Activated T-cell treated with anti-CD3 and anti-CD28 coated beads for 4 hours (primary cell): ENCODE measurements around the gene LSM8.
"Not testable (repeated sequence)": the region's sequence is repeated elsewhere in the genome, so short reads cannot be mapped to it uniquely, and the experiment has no call there.

Source experiments
- DNase-seq: peaks from one replicate; pipeline ENCODE4 v3.0.0-alpha.2; 2020

The LSM8 gene

DNA sequence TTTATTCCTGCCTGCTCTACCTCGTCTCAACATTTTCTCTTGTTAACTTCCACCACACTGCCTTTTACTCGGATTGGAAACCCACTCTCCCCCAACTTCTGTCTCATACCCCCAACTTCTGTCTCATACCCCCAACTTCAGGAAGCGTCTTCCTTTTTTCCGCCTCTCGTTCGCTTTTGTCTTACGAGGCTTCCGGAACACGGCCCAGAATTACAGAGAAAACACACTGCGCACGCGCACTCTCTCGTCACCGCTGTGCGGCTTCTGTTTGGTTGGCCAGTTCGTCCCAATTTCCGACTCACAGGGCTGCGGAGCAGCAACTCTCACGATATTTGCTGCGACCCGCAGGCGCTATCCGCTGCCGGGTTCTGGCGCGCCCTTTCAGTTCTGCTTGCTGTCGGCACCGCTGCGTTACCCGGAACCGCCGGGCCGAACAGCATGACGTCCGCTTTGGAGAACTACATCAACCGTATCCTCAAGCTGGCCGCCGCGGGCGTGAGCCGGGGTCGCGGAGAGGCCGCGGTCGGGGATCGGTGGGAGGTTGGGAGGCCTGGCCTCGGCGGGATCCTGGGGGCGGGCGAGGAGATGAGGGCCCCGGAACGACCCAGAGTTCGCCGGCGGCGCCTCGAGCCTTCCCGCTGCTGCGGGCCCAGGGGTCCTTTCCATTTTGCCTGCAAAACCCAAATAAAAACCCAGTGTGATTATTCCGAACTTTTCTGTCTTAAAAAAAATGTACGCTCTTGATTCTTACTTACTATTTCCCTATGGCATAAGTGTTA is at the start of gene LSM8:
TSS of gene LSM8 (plus strand) at position 379 of the 779 bp plus-strand sequence. CDS start at position 439, 60 bp downstream.
- DNase-seq: peak; percentile 95

DNA sequence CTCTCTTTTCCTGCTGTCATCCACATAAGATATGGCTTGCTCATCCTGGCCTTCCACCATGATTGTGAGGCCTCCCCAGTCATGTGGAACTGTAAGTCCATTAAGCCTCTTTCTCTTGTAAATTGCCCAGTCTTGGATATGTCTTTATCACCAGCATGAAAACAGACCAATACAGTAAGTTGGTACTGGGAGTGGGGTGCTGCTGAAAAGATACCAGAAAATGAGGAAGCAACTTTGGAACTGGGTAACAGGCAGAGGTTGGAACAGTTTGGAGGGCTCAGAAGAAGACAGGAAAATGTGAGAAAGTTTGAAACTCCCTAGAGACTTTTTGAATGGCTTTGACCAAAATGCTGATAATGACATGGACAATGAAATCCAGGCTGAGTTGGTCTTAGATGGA is 49.5 kb upstream of the LSM8 start:
- DNase-seq: not testable (repeated sequence)

DNA sequence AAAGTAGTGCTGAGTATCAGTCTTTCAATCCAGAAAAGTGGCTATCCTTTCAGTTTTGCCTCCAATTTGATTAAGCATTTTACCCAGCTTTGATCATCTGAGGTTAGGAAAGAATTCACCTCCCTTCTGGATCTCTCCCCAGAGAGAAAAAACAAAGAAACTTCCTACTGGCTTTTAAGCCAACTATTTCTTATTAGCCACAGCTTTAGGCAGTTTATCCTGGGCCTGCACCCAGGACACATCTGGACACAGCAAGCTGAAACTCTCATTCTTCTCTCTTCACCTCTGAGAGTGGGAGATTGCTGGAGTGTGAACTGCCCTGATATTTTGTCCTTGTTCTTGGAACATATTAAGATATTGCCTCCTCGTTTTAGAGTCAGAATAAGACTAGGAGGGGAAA is 43.5 kb upstream of the LSM8 start:
- DNase-seq: no peak

DNA sequence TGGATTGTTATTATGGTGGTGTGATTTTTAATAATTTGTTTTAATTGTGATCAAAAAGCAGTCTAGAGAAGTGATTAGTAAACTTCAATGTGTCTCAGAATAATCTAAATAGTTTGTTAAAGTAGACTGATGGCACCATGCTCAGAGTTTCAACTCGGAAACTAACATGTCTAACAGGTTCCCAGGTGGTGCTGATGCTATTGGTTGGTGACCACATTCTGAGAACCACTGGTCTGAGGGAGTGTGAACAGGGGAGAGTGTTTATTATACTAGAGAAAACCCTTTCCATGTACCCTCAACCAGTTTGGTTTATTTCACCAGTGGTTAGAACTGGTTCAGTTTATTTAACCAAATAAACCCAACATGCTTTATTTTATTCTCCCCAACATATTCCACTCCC is 42.0 kb upstream of the LSM8 start:
- no peak for DNase-seq

DNA sequence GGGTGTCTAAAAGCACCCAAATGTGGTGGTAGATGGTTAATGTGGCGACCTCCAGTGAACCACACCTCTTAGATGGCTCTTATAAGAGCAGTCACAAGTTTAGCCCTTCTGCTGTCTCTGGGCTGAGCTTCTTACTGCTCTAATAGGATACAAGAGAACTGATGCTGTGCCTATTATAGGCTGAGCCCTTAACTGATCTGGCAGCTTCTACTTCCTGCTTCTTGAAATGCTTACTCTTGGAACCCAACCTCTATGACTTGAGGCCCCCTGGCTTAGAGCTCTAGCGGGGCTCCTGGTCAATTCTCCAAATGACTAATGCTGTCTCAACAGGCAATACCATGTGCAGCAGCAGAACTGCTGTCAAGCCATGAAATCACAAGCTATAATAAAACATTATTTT is 35.0 kb upstream of the LSM8 start:
- no peak for DNase-seq

DNA sequence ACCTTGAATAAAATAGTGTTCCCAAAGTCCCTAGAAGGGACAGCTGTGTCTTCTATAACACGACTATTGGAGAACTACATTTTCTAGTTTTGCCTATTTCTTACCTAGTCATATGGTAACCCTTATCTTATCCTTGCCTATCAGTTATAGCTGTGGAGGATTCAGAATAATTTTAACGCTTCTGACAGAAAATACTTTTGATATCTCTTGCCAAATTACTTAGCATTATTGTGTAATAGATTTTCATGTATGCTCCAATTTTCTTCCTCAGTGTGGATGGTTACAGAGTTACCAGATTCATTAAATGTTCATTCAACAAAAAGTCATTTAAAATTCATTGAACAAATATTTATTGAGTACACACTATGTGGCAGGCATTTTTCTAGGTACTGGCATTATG is 34.6 kb upstream of the LSM8 start:
- no peak for DNase-seq

DNA sequence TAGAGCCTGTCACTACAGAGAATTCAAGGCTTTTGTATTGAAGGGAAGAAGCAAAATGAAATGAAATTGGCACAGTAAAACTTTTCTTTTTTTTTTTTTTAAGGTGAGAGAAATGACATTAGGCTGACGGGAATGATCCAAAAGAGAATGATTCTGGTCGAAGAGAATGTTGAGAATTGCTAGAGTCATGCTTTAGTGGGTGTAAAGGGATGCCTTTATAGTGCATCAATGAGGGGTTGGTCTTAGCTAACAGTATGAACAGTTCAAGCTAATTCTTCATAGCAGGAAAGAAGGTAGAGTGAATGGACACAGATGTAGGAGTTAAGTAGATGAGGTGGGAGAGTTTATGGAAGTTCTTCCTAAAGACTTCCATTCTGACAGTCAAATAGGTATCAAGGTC is 32.3 kb upstream of the LSM8 start:
- DNase-seq: no peak

DNA sequence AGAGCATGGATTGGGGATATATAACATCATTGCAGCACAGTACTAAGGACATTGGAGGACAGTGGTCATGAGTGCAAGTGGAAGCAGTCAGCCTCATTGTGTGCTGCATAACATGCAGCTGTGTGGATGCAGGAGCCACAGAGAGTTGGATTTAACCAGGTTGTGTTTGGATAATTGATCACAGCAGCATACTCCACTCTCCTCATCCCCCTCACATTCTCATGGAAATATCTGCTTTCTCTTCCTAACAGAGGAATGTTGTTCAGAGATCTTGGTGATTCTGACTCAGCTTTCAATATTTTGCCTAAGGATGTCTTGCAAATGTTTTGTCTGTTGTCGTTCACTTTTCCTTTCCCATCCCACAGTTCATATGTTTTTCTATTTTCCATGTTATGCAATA is 31.8 kb upstream of the LSM8 start:
- no peak for DNase-seq

DNA sequence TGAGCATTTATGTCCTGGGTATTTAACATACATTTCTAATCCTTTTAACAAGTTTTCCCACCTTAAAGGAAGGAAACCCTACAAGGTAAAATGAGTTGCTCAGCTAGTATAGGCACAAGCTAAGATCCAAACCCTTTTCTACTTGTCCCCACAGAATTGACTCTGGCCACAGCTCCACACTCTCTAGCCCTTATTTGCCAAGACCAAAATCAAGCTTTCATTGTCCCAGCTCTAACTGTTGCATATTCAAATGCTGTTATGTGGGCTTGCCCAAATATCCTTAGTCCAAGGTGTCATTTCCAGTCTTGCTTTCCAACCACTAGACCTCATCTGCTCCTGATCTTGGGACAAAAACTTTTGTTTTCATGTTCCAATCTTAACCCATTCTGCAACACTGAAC is 31.3 kb upstream of the LSM8 start:
- DNase-seq: no peak

DNA sequence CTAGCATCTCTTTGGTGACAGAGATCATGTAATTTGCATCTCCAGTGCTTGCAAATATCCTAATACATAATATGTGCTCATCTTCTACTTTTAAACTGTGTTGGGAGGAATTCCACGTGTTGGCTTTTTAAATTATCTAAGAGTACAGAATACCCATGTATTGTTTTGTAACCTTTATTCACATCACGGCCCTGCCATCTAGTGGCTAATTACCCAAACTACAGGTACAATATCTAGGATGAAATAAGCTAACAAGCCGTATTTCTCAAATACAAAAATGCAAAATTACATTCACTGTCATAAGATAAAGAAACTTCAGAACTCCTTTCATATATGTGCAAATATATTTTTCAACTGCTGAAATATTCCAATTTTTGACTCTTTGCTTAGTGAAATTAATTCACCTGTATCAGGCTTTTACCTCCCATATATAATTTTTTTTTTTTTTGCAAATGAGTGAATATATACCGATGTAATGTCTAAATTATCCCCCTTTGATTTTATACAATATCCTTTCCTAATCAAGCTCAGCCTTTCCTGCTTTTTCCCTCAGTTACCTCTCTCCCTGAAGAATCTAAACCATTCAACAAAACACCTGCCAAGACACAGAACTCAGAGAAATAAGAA is 30.3 kb upstream of the LSM8 start:
- DNase-seq: no peak

DNA sequence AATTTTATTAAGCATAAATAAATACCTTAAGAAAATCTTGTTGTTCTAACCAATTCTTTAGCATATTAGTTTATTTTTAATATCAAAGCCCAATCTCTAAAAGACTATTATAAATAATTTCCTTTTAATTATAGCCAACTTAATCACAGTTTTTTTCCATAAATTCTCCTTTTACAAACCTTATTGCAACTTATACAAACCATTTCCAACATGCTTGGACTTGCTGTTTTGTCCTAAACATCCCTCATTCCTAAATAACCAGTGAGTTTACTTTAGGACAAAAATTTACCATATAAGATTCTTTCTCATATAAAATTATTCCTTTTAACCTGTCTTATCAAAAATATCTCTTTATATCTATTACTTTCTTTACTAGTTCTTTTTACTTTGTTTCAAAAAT is 25.2 kb upstream of the LSM8 start:
- no peak for DNase-seq

DNA sequence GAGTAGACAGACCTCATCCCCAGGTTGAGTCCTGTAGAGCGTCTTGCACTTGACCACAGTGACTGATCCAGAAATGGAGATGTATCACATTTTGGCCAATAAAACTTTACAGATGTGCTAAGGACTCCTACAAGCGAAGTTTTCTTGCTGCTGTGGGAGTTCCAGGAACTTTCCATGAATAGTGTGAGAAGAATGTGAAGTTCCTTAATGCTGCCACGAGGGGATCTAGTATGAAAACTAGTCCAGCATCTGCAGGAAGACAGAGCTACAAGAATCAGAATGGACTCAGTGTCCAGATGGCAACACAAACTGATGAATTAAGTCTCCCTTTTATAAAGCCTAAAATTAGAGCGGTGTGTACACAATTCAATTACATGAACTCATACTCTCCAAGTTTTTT is 14.8 kb upstream of the LSM8 start:
- no peak for DNase-seq

DNA sequence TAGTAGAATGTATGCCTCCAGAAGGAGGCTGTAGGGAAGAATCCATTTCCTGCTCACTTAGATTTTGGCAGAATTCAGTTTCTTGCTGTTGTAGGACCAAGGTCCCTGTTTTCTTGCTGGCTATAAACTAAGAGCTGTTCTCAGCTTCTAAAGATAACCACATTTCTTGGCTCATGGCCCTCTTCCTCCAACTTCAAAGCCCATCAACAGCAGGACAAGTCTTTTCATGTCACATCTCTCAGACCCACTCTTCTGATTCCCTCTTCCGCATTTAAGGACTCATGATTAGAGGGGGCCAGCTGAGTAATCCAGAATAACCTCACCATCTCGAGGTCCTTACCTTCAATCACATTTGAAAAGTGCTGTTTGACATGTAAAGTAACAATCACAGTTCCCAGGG is 8.2 kb upstream of the LSM8 start:
- no peak for DNase-seq

DNA sequence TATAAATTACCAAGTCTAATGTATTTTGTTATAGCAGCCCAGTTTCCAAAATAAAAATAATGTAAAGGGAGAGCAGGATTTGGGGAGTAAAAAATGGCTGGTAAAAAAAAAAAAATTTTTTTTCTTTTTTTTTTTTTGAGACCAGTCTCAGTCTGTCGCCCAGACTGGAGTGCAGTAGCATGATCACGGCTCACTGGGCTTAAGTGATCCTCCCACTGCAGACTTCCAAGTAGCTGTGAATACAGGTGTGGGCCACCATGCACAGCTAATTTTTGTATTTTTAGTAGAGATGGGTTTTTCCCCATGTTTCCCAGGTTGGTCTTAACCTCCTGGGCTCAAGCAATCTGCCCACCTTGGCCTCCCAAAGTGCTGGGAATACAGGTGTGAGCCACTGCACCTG is 4.8 kb upstream of the LSM8 start:
- DNase-seq: no peak

DNA sequence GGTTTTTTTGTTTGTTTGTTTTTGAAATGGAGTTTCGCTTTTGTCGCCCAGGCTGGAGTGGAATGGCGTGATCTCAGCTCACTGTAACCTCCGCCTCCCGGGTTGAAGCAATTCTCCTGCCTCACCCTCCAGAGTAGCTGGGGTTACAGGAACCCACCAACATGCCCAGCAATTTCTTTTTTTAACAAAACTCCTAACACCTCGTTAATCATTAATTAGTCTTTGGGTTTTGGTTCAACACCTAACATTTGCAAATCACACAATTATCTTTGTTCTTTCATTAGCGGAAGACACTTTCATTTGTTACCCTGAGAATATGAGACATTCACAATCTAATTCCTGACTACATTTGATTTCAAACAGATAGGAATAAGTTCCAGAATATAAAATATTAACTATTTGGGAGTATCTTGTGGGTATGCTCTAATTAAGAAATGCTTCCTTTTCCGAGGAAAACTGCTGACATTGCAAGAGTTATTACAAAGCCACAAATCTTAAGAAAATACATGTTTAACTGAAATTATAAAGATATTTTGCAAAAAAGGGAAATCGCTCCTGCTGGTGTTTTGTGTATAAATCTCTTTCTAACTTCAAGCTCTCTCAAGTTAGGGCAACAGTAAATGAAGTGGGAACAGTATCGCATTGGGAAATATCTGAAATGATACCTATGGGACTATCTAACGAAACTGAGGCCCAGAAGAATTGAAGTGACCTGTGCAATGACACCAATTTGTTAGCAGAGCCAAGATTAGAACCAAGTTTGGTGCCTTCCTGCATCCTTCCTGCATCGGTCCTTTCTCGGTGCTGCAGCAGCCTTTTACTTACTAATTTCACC is 1.2 kb upstream of the LSM8 start:
- no peak for DNase-seq

DNA sequence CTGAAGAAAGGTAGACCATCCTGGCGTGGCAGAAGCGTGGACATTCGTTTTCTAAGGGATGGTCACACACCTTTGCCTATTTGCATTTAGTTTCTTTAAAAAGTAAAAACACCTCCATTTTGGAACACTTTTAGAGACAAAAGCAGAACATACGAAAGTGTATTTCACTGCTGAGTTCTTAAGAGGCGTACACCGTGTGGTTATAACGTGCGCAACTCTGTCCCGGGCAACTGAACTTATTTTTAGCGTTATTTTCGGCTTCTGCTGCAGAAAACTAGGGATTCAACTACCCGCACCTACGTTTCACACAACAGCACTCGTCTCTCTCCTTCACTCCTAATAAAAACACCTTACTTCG is 557 bp upstream of the LSM8 start:
- no peak for DNase-seq

DNA sequence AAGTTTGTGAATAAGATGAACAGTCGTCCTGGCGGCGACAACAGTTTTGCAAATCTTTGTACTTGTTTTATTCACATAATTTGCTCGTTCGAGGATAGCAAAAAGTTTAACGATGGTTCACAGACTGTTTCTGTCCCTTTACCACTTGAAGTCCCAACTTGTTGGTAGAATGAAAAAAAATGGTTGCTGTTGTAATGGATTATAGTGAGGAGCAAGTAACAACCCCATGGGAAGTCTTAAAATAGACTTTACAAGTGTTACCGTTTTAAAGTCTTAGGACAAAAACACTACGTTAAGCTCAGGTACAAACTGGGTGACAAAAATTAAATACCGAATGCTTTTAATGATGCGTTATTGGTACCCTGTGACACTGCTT is 589 bp downstream of the LSM8 start:
- no peak for DNase-seq

DNA sequence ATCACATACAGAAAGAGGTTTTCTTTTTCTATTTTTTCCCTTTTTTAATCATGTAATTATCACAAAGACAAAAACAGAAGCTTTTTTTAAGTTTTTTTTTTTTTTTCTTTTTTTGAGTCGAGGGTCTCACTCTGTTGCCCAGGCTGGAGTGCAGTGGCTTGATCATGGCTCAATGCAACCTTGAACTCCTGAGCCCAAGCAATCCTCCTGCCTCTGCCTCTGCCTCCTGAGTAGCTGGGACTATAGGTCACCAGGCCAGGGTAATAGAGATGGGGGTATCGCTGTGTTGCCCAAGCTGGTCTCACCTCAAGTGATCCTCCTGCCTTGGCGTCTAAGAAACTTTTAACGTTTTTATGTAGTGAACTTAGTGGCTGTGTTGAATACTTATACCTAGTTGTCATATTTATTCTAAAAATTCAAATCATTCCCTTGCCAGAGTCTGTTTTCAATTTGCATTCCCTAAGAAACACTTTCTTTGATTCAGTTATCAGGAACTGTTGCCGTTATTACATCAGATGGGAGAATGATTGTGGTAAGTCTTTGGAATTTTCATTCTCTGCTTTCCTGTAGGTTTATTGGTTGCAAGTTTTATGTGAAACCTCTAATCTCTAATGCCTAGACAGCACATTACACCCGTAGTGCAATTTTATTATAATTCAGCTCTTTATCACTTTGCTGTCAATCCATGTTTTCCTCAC is 1.3 kb downstream of the LSM8 start:
- DNase-seq: no peak

DNA sequence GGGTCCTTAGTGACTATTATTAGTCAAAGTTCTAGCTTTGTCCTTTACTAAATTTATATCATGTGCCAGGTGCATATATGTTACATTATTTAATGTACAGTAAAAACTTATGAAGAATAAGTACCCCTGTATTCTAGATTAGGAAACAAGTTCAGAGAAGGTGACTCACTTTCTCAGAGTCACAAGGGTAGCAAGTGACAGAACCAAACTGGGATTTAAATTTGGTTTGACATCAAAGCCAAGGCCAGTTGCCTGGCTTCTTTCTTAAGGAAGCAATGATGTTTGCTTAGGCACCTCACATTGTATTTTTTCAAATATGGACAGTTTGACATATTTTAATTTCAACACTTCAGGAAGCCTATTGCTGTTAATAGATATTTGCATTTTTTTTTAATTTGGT is 2.5 kb downstream of the LSM8 start:
- no peak for DNase-seq

DNA sequence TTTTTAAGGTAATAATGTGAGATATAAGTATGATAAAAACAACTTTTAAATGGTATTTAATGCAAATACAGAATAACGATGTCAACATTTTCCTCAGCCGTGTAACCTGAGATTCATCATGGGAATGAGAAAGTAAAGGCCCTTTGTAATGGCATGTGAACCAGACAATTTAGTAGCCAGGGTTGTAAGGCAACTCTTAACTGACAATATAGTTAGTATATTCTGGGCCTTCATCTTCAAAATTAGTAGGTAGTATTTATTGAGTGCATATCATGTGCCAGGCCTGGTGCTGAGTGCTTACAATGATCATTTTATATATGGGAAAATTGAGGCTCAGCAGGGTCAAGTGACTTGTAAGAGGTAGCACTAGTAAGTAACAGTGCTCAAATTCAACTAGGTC is 10.6 kb downstream of the LSM8 start:
- no peak for DNase-seq

DNA sequence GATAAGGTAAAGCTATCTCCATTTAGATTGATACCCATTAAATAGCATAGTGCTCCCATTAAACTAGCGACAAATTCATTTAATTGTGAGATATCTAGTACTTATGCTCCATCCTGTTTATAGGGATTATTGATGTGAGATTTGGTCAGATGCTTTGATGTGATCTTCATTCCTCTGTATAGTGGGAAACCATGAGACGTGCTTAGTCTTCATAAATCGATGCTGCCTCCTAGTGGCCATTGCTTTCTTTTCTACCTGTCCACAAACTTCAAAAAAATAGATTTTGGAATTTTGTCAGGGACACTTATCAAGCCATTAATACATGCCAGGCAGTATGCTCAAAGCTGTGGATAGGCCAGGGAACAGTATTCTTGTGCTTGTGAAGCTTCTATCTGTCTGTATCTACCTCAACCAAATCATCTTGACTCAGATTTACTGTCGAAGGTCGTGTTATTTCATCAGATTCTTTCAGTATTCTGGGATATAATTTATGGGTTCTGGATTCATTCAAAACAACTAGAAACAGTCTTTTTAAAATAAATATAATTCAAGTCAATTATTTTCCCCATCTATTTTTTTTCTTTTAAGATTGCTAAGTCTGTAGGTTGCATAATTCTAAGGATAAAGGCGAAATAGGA is 12.0 kb downstream of the LSM8 start:
- DNase-seq: peak; percentile 54

DNA sequence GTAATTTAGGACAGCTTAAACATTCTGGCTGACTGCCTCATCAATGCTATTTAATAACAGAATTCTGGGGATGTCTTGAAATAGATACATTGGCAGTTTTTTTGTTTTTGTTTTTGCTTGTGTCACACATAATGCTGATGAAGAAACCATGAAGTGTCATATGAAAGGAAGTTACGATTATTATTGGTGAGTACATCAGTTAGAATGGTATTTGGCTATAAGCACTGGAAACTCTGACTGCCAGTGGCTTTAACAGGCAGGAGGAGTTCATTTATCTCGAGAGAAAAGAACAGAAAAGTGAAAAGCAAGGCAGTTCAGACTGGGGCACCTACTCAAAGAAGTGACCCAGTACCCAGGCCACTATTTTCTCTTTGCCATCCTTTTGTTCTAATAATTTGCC is 18.1 kb downstream of the LSM8 start:
- no peak for DNase-seq
